Measurements from ENCODE around the gene IMMP2L.

GRCh38 chr7:110771717-110772116 is 790.6 kb downstream of the IMMP2L start:
- no peak for TF ChIP-seq CTCF (IDR thresholded peaks at IDR 0.05; ENCODE audit: insufficient read depth, low read length, poor library complexity, severe bottlenecking)
- TF ChIP-seq EZH2phosphoT487 (conservative IDR thresholded peaks at IDR 0.05; ENCODE audit: low read length), result no peak

Data from SU-DHL-6 (cell line).